ENCODE data around the gene SFXN5.

Gene SFXN5

GRCh38 chr2:72952110-72952823 is 119.2 kb downstream of the SFXN5 start:
- no peak for DNase-seq

DNA sequence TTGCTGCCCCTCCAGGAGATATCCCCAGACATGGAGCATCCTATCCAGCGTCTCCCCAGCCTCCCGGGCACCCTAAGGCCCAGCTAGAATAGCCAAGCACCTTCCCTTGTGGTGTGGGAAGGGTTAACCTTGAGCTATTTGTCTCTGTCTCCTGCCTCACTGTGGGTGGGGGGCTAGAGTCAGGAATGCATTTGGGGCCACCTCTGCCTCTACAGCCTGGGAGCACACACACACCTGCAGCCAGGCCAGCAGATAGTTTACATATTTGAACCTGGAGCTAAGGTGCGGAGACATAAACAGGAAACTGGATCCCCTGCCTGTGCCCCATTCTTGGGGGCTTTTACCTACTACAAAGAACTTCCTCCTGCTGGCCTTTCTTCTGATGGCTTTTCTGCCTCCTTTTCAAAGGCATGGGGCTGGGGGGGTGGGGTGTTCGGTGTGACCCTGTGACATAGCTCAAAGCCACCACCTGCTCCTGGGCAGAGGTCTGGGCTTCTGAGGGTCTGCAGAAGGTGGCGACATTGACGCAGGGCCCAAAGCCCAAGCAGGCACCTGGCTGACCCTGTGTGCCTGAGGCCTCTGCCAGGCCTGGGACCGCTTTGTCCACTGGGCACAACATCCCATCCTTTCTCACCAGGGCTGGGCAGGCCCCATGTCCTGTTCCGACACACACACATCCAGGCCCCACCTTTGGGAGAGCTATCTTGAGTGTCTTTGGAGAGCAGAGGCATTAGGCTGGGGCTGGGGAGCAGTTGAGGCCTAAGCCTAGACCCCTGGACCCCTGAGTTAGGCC is 120.0 kb downstream of the SFXN5 start:
- DNase-seq, result no peak

DNA sequence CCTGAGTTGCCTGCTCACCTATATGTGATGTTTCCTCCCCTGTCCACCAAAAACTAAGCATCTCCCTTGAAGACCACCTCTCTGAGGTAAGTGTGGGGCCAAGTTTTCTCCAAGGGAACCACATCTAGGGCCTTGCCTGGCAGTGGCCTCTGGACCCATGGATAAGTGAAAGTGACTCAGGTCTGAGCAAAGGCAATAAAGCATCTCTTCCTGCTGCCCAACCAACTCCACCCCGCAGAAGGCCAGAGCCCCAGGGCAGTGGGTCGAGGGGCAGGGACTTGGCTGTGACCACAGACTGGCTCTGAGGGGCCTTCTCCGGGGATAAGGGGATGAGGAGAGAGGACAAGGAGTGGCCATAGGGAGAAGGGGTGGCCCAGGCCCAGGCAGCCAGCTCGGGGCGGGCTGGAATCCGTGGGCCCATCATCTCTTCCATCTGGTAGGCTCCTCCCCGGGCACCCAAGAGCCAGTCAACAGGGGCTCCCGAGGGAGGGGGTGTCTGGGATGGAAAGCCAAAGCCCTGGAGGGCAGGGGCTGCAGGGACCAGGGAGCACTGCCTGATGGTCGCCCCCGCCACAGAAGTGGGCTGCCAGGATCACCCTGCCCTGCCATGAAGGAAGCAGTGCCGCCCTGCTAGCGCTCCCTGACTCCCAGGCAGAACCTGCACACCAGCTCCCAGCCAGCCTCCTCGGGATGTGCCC is 120.8 kb downstream of the SFXN5 start:
- DNase-seq, result no peak

GRCh38 chr2:72949642-72950041 is 121.9 kb downstream of the SFXN5 start:
- DNase-seq, result no peak

DNA sequence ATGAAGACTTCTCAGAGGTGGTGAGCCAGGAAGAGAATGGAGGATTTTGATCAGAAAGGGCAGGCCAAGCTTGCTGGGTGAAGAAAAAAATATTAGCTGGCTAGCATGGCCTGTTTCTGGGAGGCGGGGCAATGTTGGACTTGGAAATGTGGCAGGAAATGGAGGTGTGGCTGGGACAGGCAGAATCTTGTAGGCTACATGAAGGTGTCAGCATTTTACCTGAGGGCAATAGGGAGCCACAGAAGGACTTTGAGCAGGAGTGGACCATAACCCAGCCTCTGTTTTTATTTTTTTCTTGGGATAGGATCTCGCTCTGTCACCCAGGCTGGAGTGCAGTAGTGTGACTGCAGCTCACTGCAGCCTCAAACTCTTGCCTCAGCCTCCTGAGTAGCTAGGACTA is 122.5 kb downstream of the SFXN5 start:
- DNase-seq, result no peak

- no peak for DNase-seq
These were observed 123.3 kb downstream of the SFXN5 start for GRCh38 chr2:72947952-72948830.

DNA sequence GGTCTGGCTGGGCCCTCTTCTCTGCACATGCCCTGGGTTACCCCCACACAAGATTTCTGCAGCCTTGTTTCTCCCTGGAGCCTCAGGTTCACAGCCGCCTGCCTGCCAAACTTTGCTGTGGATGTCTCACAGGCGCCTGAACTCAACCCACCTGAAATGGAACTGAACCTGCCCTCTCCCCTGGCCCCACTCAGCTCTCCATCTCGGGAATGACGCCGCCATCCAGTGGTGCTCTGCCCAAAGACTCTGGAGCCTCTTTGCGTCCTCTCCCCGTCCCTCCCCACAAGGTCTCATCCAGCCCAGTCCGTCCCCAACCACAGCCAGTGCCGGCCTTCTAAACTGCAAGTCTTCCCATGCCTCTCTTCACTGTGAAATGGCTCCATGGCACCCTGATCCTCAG is 125.0 kb downstream of the SFXN5 start:
- DNase-seq, result no peak

GRCh38 chr2:72945450-72946019 is 126.0 kb downstream of the SFXN5 start:
- DNase-seq, result no peak

DNA sequence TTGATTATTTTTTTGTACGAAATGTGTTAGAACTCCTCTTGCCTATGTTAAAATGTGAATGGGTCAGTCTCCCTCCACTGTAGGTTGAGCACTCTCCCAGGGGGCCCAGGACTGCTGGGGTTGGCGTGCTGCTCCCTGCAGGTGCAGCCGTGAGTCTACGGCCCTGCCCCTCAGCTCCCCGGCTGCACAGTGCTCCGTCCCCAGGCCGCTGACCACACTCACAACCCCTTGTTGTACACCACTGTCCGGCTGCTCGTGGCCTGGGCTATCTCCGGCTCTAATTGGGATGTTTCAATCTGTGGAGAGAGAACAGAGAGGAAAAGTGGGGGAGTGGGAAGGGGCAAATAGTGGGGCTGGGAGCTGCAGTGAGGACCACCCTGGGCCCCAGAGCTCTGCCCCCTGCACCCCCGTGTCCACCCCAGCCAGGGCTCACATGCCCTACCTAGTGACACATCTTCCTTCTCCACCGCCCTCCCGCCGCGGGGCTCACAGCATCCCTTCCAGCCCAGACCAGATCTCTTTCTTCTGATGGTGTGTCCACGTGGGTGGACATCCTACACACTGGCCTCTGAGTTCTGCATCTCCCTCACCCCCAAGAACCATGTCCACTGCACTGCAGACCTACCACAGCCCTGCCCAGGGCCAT is 126.6 kb downstream of the SFXN5 start:
- no peak for DNase-seq

GRCh38 chr2:72943540-72944395 is 127.7 kb downstream of the SFXN5 start:
- no peak for DNase-seq

DNA sequence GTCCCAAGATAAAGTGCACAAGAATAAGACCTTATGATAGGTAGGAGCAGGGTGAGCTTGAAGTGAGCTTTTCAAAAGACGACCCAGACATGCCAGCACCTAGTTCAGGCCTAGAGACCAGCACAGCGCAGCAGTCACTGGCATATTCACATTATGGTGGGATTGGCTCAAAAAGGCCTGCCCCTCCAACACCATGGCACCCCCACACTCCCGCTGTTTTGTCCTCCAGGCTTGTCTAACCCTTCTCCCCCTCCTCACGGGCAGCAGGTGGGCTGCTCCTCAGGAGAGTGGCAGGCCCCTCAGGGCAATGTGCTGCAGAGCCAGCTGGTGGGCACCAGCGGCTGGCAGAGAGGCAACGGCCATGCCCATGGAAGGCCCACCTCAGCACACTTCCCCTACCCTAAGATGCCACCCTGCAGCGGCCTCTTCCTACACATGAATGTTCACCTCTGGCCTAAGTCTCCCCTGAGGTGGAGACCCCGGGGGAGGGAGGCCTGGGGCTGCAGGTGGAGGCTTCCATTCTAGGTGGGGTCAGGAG is 128.6 kb downstream of the SFXN5 start:
- DNase-seq, result no peak

GRCh38 chr2:72942293-72942692 is 129.2 kb downstream of the SFXN5 start:
- no peak for DNase-seq

GRCh38 chr2:72940786-72941185 is 130.7 kb downstream of the SFXN5 start:
- no peak for DNase-seq

- DNase-seq, result no peak
These were observed 131.2 kb downstream of the SFXN5 start for GRCh38 chr2:72940361-72940760.

- DNase-seq, result no peak
These were observed 133.1 kb downstream of the SFXN5 start for GRCh38 chr2:72938455-72938854.

DNA sequence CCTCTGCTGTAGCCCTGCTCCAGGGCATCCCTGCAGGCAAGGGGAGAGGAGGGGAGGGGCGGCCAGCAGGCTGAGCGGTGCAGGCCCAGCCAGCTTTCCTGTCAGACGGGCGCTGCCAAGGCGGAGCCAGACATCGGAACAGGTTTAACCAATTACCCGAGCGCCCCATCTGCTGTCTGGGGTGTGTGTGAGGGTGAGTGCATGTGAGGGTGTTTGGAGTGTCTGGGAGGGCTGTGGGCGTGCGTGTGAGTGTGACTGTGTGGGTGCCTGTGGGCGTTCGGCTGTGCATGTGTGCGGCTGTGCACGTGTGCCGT is 134.2 kb downstream of the SFXN5 start:
- DNase-seq, result no peak

DNA sequence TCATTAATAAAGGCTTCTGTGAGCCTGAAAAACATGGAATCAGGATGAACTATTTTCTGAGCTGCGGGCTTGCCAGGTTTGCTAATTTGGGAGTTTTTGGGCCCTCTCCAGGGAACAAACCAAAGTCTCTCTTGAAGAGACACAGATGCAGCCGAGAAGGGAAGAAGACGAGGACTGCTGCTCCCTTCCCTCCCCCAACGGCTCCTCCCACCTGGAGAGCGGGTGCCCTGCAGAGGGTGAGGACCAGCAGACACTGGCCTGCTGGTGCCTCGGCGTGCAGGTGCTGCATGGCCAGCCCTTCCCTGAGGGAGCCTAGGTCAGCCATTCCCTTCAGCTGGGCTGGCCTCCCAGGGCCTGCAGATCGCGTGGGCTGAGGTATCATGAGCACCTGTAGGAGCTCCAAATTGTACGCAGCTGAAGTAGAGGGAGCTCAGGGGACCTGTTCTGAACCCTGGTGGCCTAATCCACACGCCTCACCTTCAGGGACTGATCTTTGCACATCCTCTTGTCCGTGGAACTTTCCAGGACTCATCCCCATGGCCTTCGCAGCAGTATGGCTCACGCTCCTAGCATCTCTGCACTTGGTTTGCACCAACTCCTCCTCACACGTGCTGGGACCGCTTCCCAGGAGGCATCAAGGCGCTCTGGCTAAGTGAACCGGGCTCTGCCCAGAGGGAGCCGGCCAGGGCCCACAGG is 134.7 kb downstream of the SFXN5 start:
- DNase-seq, result no peak

- DNase-seq, result no peak
These were observed 135.9 kb downstream of the SFXN5 start for GRCh38 chr2:72935611-72935957.

DNA sequence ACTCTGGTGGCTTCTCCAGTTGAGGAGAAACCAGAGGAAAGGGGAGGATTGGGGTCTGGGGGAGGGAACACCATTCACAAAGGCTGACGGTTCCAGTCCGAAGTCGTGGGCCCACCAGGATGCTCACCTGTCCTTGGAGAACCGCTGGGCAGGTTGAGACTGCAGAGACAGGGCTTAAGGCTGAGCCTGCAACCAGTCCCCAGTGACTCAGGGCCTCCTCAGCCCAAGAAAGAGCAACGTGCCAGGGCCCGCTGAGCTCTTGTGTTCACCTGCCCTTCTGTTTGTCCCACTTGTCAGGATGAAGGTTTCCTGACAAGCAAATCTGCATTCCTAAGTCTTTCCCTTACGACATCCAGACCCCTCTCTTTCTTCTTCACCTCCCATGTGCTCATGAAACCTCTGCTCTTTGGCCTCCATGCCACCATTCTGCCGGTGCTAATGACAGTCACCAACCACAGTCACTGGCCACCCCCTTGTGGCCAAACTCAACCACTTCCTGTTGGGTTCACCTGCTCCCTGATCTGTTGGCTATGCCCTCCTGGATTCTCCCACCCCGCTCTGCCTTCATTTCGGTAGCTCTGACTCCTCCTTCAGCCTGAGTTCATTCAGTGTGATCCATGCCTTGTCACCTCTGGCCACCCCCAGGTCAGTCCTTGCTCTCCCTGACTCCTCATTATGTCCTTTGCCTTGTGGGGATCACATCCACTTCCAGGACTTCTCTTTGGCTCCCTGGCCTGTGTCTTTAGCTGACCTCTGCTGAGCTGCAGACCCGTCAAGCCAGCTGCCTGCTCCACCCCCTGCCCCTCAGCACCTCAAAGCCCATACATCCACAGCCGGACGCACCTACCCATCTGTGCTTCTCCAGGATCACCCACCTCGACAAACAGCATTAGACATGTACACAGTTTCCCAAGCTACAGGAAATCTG is 136.6 kb downstream of the SFXN5 start:
- DNase-seq, result peak; percentile 18
